Measurements from ENCODE around the gene AMPD3.

AMPD3 gene

DNA sequence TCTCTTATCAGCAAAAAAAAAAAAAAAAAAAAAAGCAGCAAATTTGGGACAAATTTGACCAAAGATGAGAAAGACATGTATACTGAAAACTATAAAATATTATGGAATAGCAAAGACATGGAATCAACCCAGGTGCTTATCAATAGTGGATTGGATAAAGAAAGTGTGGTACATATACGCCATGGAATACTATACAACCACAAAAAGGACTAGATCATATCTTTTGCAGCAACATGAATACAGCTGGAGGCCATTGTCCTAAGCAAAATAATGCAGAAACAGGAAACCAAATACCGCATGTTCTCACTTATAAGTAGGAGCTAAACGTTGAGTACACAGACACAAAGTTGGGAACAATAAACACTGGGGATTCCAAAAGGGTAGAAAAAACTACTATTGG, 87.7 kb downstream of the AMPD3 start:
- no peak for DNase-seq

DNA sequence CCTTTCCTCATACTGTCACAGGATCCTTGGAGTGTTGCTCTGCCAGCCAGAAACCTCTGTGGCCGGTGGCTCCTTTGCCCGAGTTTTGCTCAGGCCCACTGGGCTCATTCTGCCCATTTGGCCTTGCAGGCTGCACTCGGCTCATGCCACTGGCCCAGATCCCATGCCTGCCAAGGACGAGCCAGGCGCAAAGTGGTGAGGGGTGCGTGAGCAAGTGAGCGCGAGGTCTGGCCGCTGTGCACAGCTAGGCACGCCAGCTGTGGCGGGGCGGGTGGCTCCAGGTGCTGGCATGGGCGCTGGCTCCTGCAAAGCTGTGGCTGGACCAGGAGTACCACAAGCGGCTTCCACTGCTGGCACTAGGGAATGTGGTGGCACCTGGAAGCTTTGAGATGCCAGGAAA, 88.7 kb downstream of the AMPD3 start:
- DNase-seq: no peak

DNA sequence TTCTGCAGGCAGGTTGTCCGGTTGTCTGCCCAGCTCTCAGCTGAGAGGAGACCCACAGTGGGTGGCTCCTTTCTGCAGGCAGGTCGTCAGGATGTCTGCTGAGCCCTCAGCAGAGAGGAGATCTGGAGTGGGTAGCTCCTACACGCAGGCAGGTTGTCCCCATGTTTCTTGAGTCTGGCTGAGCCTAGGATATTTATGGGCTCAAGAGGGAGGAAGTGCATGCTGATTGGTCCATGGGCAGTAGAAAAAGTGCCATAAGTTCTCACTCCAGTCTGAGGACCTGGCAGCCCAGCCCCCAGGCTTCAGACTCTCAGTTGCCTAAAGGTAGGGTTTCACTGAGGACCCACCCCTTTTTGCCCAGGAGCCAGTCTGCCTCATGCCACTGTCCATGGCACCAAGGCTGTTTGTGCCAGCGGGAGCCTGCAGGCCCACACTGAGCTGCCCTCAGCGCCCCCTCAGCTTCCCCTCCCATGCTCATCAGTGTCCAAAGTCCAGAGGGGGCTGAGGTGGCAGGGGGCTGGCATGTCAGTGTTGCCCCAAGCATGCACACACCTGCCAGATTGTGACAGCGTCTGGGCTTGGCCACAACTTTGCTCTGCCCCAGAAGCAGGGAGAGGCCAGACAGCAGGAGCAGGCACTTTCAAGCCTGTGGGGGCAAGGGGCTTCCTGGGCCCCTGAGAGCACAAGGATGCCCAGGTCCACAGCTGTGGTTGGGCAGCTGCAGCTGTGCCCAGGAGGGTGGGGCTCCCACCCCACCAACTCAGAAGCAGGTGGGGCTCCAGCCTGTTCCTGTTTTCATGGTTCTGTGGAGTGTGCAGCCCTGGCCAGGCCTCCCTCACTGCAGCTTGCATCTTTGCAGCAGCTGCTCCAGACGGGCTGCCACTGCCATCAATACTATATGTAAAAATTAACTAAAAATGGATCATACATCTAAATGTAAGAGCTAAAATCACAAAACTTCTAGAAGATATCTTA, 89.7 kb downstream of the AMPD3 start:
- peak; percentile 46 for DNase-seq

DNA sequence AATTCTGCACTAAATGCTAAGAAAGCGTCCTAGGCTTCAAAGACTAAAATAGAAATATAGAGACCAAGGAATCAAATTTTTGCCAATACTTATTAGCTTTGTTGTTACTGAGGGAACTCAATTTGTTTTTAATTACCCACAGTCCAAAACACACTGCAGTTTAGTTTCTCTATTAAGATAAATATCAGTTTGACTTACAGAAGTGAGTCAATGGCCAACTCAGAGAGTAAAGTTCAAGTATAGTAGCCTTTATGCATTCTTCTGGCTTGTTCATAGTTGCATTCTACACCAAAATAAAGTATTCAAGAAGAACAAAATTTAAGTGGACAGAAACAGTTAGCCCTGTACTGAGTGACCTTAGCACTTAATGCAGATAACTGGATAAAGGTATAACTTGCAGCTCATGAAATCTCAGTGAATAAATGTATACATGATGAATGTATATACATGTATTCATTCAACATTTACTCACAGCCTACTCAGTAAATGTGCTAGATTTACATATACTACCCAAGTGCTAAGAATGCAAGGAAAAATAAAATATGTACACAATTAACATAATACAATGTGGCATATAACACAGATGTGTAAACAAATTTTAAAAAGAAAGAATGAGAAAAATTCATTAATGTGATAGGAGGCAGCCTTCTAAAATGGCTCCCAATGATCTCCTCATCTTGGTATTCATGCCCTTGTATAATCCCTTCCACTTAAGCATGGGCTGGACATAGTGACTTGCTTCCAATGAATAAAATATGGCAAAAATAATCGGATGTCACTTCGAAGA, 95.6 kb downstream of the AMPD3 start:
- DNase-seq: no peak

DNA sequence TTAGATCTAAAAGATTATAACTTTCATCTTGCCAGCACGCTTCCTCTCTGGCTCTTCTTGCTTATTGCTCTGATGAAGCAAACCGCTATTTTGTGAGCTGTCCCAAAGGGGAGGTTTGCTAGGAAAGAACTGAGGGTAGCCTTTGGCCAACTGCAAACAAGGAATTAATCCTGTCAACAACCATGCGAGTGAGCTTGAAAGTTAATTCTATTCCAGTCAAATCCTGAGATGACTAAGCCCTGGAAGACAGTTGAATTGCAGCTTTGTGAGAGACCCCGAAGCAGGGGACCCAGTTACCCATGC, 96.2 kb downstream of the AMPD3 start:
- DNase-seq: no peak

DNA sequence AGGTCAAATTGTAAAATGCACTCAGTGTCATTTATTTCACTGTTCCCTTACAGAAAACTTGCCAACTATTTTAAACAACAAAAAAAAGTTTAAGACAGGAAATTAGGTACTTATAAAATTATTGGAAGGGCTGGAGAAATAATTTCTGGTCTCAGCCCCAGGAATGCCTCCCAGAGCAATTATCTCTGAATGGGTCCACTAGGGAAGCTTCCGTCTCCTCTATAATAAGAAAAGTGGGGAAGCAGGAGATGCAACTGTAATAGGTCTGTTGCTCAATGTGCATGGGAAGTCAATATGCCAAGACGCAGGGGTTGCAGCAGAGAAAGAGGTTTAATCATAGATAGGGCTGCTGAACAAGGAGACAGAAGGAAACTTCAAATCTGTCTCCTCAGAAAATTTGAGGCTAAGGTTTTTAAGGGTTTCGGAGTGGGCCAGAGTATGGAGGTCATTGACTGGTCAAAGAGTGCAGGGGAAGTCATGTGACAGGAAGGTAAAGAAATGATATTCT, 96.8 kb downstream of the AMPD3 start:
- DNase-seq: no peak

DNA sequence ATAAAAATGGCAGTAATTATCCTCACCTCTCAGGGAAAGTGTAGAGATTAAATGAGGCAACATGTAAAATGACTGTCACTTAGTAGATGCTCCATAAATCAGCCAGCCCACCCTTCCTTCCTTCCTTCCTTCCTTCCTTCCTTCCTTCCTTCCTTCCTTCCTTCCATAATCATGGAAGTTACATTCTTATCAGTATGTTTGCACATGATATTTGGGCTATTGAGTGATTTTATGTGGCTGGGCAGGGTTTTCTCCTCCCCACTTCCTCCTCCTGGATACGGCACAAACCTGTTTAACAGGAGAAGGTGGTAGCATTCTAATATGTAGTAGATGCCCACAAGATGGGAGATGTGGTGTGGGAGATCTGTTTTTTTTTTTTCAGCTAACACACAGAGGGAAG, 101.5 kb downstream of the AMPD3 start:
- DNase-seq: no peak
